Coronary artery (tissue), 2 donors: ENCODE data around the gene TIFAB.

Experiments
- DNase-seq: peaks from one replicate; pipeline ENCODE4 v3.0.0-alpha.2; 2017; ENCODE audit warnings: low spot score
- H3K27ac ChIP-seq, 2 donors: fragments of 200-600 bp; sonication (generic); one replicate each; pipeline ENCODE4 v1.5.1; 2016 to 2019
- H3K4me3 ChIP-seq: fragments of 200-600 bp; sonication (generic); 2 replicates; pipeline ENCODE4 v1.5.1; 2016; ENCODE audit warnings: mild to moderate bottlenecking, moderate library complexity
- CTCF ChIP-seq: fragments of 200-600 bp; sonication (generic); IDR thresholded peaks from one replicate; pipeline ENCODE4 v1.5.1; 2019; ENCODE audit warnings: antibody characterized with exemption

The TIFAB gene

GRCh38 chr5:135487037-135487395, 34.9 kb upstream of the TIFAB start:
- DNase-seq, result no peak
- H3K4me3 ChIP-seq, result no peak overlapping the region
- no peak overlapping the region for H3K27ac ChIP-seq
- TF ChIP-seq CTCF, result no peak

- H3K27ac ChIP-seq, result no peak overlapping the region
- no peak for DNase-seq
- no peak overlapping the region for H3K4me3 ChIP-seq
- no peak for TF ChIP-seq CTCF
Measured at GRCh38 chr5:135486131-135487036, 34.2 kb upstream of the TIFAB start.

GRCh38 chr5:135484674-135485086, 32.5 kb upstream of the TIFAB start:
- Histone ChIP-seq H3K27ac (no peak overlapping the region), H3K4me3 (no peak overlapping the region)
- TF ChIP-seq CTCF, result no peak
- DNase-seq, result no peak

GRCh38 chr5:135483254-135483653, 31.1 kb upstream of the TIFAB start:
- H3K4me3 ChIP-seq, result no peak overlapping the region
- DNase-seq, result no peak
- H3K27ac ChIP-seq, result no peak overlapping the region
- TF ChIP-seq CTCF, result no peak

GRCh38 chr5:135482381-135482933, 30.3 kb upstream of the TIFAB start:
- no peak for DNase-seq
- no peak for TF ChIP-seq CTCF
- no peak overlapping the region for H3K4me3 ChIP-seq
- no peak overlapping the region for H3K27ac ChIP-seq

GRCh38 chr5:135481909-135482311, 29.8 kb upstream of the TIFAB start:
- H3K4me3 ChIP-seq, result no peak overlapping the region
- no peak overlapping the region for H3K27ac ChIP-seq
- DNase-seq, result no peak
- TF ChIP-seq CTCF, result no peak

GRCh38 chr5:135481387-135481786, 29.2 kb upstream of the TIFAB start:
- H3K4me3 ChIP-seq, result no peak overlapping the region
- no peak for DNase-seq
- no peak overlapping the region for H3K27ac ChIP-seq
- no peak for TF ChIP-seq CTCF
